K562 (cell line): ENCODE measurements around the gene ANK3. TPM values are rescaled to one million over a fixed set of nuclear protein-coding genes. Genes with fewer than 3 reads are reported as not detected.

Experiments
- ATAC-seq: fragments of 200-7000 bp; cut with Tn5 transposase; 3 replicates; pipeline ENCODE4 v1.9.1; 2020; ENCODE audit warnings: moderate library complexity
- BruUV-seq: library from RNA; stranded (reverse); fragments of 400-500 nt; replicated peaks from 2 replicates; lab custom pipeline; 2021; lab: Mats Ljungman, UMichigan
- CTCF ChIA-PET: fragments of 300-600 bp; formaldehyde crosslinking; extraction: SDS; loops from one replicate; lab custom pipeline; 2021; ENCODE audit warnings: low intra/inter-chr PET ratio; lab: Yijun Ruan, JAX
- POLR2A ChIA-PET: fragments of 300-600, 350-650 bp; sonication (Branson Sonifier 250); formaldehyde crosslinking; extraction: SDS; loops from one replicate; lab custom pipeline; 2021; ENCODE audit warnings: antibody characterized with exemption, inconsistent platforms; lab: Yijun Ruan, JAX
- DNase-seq, 4 experiments: peaks; one replicate each; pipeline versions ENCODE4 v3.0.0 to v3.0.0-alpha.2; 2011 to 2018; ENCODE audit warnings: low spot score in 3 of 4, mixed read lengths in 3 of 4; ENCODE audit errors: extremely low read depth in 1 of 4
- FAIRE-seq: peaks from 2 replicates; lab custom pipeline; 2011; peaks lifted over from hg19 to GRCh38; lab: Jason Lieb, UNC
- H2AFZ ChIP-seq: 2 replicates; pipeline ENCODE4 v1.6.0; 2011; ENCODE audit warnings: low read depth, low read length, control low read depth, inconsistent platforms
- H3K27ac ChIP-seq: fragments of 200-600 bp; 3 replicates; pipeline ENCODE4 v1.8.0; 2011; ENCODE audit warnings: low read depth, mild to moderate bottlenecking, control low read depth, inconsistent platforms, low read length, moderate library complexity, mixed read lengths; ENCODE audit errors: extremely low read depth
- H3K27me3 ChIP-seq, 2 experiments: fragments of 300-600 bp in 1 of 2; 2 replicates in 1 of 2; 3 replicates in 1 of 2; pipeline versions ENCODE4 v1.6.0 to v1.8.0; 2011; ENCODE audit warnings: inconsistent platforms in 2 of 2, low read length in 2 of 2, mild to moderate bottlenecking in 1 of 2, mixed read lengths in 1 of 2, moderate library complexity in 1 of 2; ENCODE audit not compliant: control insufficient read depth in 2 of 2, insufficient read depth in 2 of 2
- H3K36me3 ChIP-seq: fragments of 300-600 bp; 3 replicates; pipeline ENCODE4 v1.8.0; 2011; ENCODE audit warnings: mild to moderate bottlenecking, low read length, inconsistent platforms; ENCODE audit not compliant: control insufficient read depth, insufficient read depth
- H3K4me1 ChIP-seq, 2 experiments: fragments of 200-600 bp in 1 of 2; replicated peaks in 1 of 2; 2 replicates in 1 of 2; 3 replicates in 1 of 2; pipeline versions ENCODE4 v1.5.1 to v1.8.0; 2011; ENCODE audit warnings: inconsistent platforms in 2 of 2, low read length in 2 of 2, mild to moderate bottlenecking in 1 of 2, mixed read lengths in 1 of 2, moderate library complexity in 1 of 2; ENCODE audit not compliant: control insufficient read depth in 2 of 2, insufficient read depth in 2 of 2
- H3K4me2 ChIP-seq: 2 replicates; pipeline ENCODE4 v1.6.1; 2011; ENCODE audit warnings: low read length, control low read depth, inconsistent platforms, mixed read lengths; ENCODE audit not compliant: insufficient read depth
- H3K4me3 ChIP-seq: fragments of 200-600 bp; sonication (generic), shearing (Covaris generic); 2 replicates; pipeline ENCODE4 v1.5.1; 2016; ENCODE audit warnings: control low read depth, inconsistent platforms
- H3K79me2 ChIP-seq: fragments of 200-600 bp; 3 replicates; pipeline ENCODE4 v1.8.0; 2011; ENCODE audit warnings: low read length, inconsistent platforms; ENCODE audit not compliant: control insufficient read depth, insufficient read depth
- H3K9ac ChIP-seq, 2 experiments: 2 replicates each; pipeline versions ENCODE4 v1.6.0 to v1.6.1; 2011; ENCODE audit warnings: low read depth in 2 of 2, low read length in 2 of 2, control low read depth in 1 of 2, inconsistent platforms in 1 of 2, mild to moderate bottlenecking in 1 of 2, mixed read lengths in 1 of 2; ENCODE audit not compliant: insufficient read depth in 1 of 2
- H3K9me1 ChIP-seq: one replicate; pipeline ENCODE4 v1.6.0; 2011; ENCODE audit warnings: inconsistent platforms, mild to moderate bottlenecking, low read length, moderate library complexity; ENCODE audit not compliant: control insufficient read depth, insufficient read depth
- H3K9me3 ChIP-seq: replicated peaks from 2 replicates; pipeline ENCODE4 v1.5.1; 2011; ENCODE audit warnings: low read depth, low read length, inconsistent platforms; ENCODE audit not compliant: control insufficient read depth, insufficient read depth
- H4K20me1 ChIP-seq: replicated peaks from 2 replicates; pipeline ENCODE4 v1.6.1; 2011; ENCODE audit warnings: low read length, inconsistent platforms, mixed read lengths; ENCODE audit not compliant: control insufficient read depth, insufficient read depth
- BMI1 ChIP-seq: fragments of 150-350 bp; IDR thresholded peaks from 2 replicates; pipeline ENCODE4 v1.6.1; 2014; ENCODE audit warnings: low read length
- HDAC1 ChIP-seq, 2 experiments: fragments of 450-650 bp; IDR thresholded peaks; 2 replicates each; pipeline ENCODE4 v1.6.1; 2016 to 2017; ENCODE audit warnings: inconsistent platforms in 1 of 2, mild to moderate bottlenecking in 1 of 2, moderate library complexity in 1 of 2
- HMBOX1 ChIP-seq: sonication (generic); IDR thresholded peaks from 2 replicates; pipeline ENCODE4 v1.6.1; 2016
- IFI16 ChIP-seq: fragments of 250-450 bp; sonication (Bioruptor Pico); IDR thresholded peaks from 2 replicates; pipeline ENCODE4 v2.1.2; 2022; ENCODE audit warnings: mild to moderate bottlenecking, inconsistent platforms
- NELFE ChIP-seq: IDR thresholded peaks from 2 replicates; pipeline ENCODE4 v1.6.1; 2011; ENCODE audit warnings: mild to moderate bottlenecking; ENCODE audit not compliant: insufficient read depth, insufficient read length
- RBFOX2 ChIP-seq: fragments of 200-400 bp; formaldehyde crosslinking; IDR thresholded peaks from 2 replicates; pipeline ENCODE4 v1.6.1; 2017; ENCODE audit warnings: low read depth, mild to moderate bottlenecking, low read length, moderate library complexity
- RBM15 ChIP-seq: fragments of 200-400 bp; formaldehyde crosslinking; IDR thresholded peaks from 2 replicates; pipeline ENCODE4 v1.6.1; 2018; ENCODE audit warnings: mild to moderate bottlenecking, low read length, moderate library complexity; ENCODE audit not compliant: insufficient read depth
- TSHZ1 ChIP-seq: fragments of 250-450 bp; sonication (Bioruptor Pico); IDR thresholded peaks from 2 replicates; pipeline ENCODE4 v1.4.0; 2020; ENCODE audit warnings: mild to moderate bottlenecking, moderate library complexity
- ZNF143 ChIP-seq: sonication (generic); formaldehyde crosslinking; IDR thresholded peaks from 2 replicates; pipeline ENCODE4 v1.9.0; 2022; ENCODE audit warnings: mild to moderate bottlenecking, missing genetic modification reagents
- WGBS: fragments of 100-300 bp; shearing (Covaris generic); methylation state at CpG from one replicate; pipeline ENCODE4 v1.1.6; 2016; ENCODE audit warnings: low coverage, mixed read lengths; ENCODE audit not compliant: insufficient coverage; ENCODE audit errors: missing lambda C conversion rate; 5-methylcytosine and 5-hydroxymethylcytosine counted together
- in situ Hi-C: fragments of 300-500 bp; cut with MboI; formaldehyde crosslinking; loops from 4 replicates; pipeline ENCODE4 v1.15.0; 2018; ENCODE audit warnings: inconsistent platforms, mixed read lengths
- intact Hi-C: fragments of 100-400 bp; cut with micrococcal nuclease; formaldehyde crosslinking; loops from 2 replicates; pipeline ENCODE4 v1.14.2; 2022
- polyA plus RNA-seq, 8 experiments: library from polyadenylated mRNA; depleted of rRNA in 4 of 8; stranded (reverse) in 5 of 8; unstranded in 3 of 8; fragments of >200 nt; fragmentation: Nextera tagmentation in 2 of 8; fragmentation: Illumina TruSeq in 1 of 8; extraction: Ambion mirVana in 2 of 8; extraction: Trizol in 1 of 8; gene quantifications; 2 replicates each; pipeline versions ENCODE4 v1.2.1 to v1.2.3, GENCODE V29; 2011 to 2014; ENCODE audit warnings: inconsistent platforms in 1 of 8, missing spikeins in 1 of 8
- total RNA-seq, 7 experiments: library from RNA; depleted of rRNA in 6 of 7; stranded (reverse); fragments of >200 nt in 6 of 7; fragmentation: Illumina TruSeq in 2 of 7; extraction: Trizol in 2 of 7; gene quantifications; 2 replicates each; pipeline versions ENCODE4 v1.2.1 to v1.2.3, GENCODE V29; 2011 to 2021; ENCODE audit warnings: low replicate concordance in 1 of 7
- TF ChIP-seq, protein P1 (sequence below): sonication (generic); formaldehyde crosslinking; IDR thresholded peaks from 2 replicates; pipeline ENCODE4 v1.5.0; 2020; ENCODE audit warnings: missing genetic modification reagents
- TF ChIP-seq, protein P2 (sequence below): fragments of 450-650 bp; IDR thresholded peaks from 2 replicates; pipeline ENCODE4 v1.7.1; 2018; ENCODE audit warnings: mild to moderate bottlenecking, low read depth; ENCODE audit not compliant: partially characterized antibody
- TF ChIP-seq, protein P3 (sequence below): fragments of 250-450 bp; sonication (Bioruptor Pico); IDR thresholded peaks from 2 replicates; pipeline ENCODE4 v1.5.0; 2020; ENCODE audit warnings: mild to moderate bottlenecking, borderline replicate concordance

Gene ANK3
- total and polyA plus RNA-seq, 9 of the 15 experiments (the other 6 are each of a cell fraction or from before 2014, with no cell fraction given): 10.0 to 32.3 (median 17.9) TPM

DNA sequence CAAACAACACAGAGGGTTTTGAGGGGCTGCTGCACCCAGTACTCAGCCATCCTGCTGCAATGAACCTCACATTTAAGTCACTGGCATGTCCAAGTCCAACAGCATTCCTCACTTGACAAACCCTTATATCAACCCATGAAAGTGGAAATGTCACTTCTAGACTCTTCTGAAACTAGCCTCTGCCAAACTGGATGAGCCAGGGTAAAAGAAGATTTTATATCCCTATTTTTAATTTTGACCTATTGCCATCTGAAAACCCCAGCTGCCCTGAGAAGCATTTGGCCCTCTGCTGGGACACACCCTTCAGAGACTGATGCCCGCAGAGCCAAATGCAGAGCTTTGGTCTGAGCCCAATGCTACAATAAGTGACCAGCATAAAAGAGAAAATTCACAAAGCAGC is 201.1 kb downstream of the ANK3 start:
- FAIRE-seq (no peak), DNase-seq (no peak), ATAC-seq (no peak)
- H3K79me2 ChIP-seq: no peaks in the 10 kb centered on the region
- CTCF ChIA-PET: no interaction called here
- no peaks in the 10 kb centered on the region for H3K27me3 ChIP-seq
- no peak overlapping the region for H2AFZ ChIP-seq
- no peaks in the 10 kb centered on the region for H3K4me1 ChIP-seq
- BruUV-seq: no TSS peak
- WGBS: 57% methylated on average over 1 of the region's 1 CpG
- intact Hi-C loops (no loop called here), in situ Hi-C loops (no loop called here)
- no peaks in the 10 kb centered on the region for H3K9me3 ChIP-seq
- H3K9ac ChIP-seq: no peak overlapping the region
- no peaks in the 10 kb centered on the region for H3K9me1 ChIP-seq
- no peaks in the 10 kb centered on the region; the same call in 2 of the 3 replicates for H3K36me3 ChIP-seq
- no peak overlapping the region for H3K27ac ChIP-seq
- H3K4me3 ChIP-seq: no peak overlapping the region
- POLR2A ChIA-PET: interaction anchor here (0.6 kb wide), 2 partner anchors 33 to 41 kb away, joined by 3 read pairs; no protein-coding TSS in a partner anchor
- no peak overlapping the region for H3K4me2 ChIP-seq
- H4K20me1 ChIP-seq: no peaks in the 10 kb centered on the region
- TF ChIP-seq ZNF143: no peak
- TF ChIP-seq HDAC1 (IDR thresholded peaks at IDR 0.05): no peak
- TF ChIP-seq, protein P1, sequence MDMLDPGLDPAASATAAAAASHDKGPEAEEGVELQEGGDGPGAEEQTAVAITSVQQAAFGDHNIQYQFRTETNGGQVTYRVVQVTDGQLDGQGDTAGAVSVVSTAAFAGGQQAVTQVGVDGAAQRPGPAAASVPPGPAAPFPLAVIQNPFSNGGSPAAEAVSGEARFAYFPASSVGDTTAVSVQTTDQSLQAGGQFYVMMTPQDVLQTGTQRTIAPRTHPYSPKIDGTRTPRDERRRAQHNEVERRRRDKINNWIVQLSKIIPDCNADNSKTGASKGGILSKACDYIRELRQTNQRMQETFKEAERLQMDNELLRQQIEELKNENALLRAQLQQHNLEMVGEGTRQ (CRISPR knock-in tag): no peak
- no peak for TF ChIP-seq RBFOX2
- TF ChIP-seq IFI16 (CRISPR knock-in tag): no peak
- no peak for TF ChIP-seq TSHZ1 (CRISPR knock-in tag)
- no peak for TF ChIP-seq RBM15
- no peak for TF ChIP-seq HMBOX1
- TF ChIP-seq BMI1: no peak
- TF ChIP-seq, protein P2, sequence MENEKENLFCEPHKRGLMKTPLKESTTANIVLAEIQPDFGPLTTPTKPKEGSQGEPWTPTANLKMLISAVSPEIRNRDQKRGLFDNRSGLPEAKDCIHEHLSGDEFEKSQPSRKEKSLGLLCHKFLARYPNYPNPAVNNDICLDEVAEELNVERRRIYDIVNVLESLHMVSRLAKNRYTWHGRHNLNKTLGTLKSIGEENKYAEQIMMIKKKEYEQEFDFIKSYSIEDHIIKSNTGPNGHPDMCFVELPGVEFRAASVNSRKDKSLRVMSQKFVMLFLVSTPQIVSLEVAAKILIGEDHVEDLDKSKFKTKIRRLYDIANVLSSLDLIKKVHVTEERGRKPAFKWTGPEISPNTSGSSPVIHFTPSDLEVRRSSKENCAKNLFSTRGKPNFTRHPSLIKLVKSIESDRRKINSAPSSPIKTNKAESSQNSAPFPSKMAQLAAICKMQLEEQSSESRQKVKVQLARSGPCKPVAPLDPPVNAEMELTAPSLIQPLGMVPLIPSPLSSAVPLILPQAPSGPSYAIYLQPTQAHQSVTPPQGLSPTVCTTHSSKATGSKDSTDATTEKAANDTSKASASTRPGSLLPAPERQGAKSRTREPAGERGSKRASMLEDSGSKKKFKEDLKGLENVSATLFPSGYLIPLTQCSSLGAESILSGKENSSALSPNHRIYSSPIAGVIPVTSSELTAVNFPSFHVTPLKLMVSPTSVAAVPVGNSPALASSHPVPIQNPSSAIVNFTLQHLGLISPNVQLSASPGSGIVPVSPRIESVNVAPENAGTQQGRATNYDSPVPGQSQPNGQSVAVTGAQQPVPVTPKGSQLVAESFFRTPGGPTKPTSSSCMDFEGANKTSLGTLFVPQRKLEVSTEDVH: no peak
- TF ChIP-seq, protein P3, sequence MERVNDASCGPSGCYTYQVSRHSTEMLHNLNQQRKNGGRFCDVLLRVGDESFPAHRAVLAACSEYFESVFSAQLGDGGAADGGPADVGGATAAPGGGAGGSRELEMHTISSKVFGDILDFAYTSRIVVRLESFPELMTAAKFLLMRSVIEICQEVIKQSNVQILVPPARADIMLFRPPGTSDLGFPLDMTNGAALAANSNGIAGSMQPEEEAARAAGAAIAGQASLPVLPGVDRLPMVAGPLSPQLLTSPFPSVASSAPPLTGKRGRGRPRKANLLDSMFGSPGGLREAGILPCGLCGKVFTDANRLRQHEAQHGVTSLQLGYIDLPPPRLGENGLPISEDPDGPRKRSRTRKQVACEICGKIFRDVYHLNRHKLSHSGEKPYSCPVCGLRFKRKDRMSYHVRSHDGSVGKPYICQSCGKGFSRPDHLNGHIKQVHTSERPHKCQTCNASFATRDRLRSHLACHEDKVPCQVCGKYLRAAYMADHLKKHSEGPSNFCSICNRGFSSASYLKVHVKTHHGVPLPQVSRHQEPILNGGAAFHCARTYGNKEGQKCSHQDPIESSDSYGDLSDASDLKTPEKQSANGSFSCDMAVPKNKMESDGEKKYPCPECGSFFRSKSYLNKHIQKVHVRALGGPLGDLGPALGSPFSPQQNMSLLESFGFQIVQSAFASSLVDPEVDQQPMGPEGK (CRISPR knock-in tag): no peak
- TF ChIP-seq NELFE: no peak
